ENCODE data around the gene DIAPH1.

The DIAPH1 gene

DNA sequence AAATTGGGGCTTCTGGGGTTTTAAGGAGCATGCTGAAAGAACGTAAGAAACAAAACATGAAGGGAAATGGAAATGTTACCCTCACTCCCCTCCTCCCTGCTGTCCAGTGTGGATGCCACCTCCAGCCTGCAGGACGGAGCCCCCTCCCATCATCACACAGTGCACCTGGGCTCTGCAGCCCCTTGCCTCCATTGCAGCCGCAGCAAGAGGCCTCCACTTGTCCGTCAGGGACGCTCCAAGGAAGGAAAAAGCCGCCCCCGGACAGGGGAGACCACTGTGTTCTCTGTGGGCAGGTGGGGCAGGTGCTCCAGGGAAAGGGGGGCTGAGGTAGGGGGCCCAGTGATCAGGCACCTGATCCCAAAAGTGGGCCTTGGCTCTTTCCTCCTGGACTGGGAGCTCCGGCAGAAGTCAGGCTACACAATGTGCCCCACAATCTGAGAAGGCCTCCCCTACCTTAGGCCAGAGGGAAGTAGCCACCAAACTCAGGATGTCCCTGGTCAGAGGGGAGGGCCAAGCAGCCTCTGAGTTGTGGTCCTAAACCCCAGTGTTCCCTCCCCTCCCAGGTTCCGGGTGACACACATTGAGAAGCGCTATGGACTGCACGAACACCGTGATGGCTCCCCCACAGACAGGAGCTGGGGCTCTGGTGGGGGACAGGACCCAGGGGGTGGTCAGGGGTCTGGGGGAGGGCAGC, 20.7 kb upstream of the DIAPH1 start:
- DNase-seq (ENCODE audit: low spot score), result no peak

DNA sequence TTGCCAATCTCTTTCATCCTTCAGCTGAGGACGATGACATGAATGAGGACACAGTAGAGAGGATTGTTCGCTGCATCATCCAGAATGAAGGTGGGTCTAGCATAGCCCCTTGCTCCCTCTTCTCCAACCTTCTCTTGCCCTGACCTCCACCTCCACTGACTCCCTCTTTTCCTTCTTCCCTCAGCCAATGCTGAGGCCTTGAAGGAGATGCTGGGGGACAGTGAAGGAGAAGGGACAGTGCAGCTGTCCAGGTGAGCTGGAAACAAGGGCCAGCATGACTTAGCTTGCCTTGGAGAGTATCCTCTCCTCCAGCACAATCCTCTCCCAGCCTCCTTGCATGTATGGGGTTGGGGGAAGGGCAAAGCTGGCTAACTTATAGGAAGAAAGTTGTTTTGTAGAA, 20.0 kb upstream of the DIAPH1 start:
- no peak for DNase-seq (ENCODE audit: low spot score)

DNA sequence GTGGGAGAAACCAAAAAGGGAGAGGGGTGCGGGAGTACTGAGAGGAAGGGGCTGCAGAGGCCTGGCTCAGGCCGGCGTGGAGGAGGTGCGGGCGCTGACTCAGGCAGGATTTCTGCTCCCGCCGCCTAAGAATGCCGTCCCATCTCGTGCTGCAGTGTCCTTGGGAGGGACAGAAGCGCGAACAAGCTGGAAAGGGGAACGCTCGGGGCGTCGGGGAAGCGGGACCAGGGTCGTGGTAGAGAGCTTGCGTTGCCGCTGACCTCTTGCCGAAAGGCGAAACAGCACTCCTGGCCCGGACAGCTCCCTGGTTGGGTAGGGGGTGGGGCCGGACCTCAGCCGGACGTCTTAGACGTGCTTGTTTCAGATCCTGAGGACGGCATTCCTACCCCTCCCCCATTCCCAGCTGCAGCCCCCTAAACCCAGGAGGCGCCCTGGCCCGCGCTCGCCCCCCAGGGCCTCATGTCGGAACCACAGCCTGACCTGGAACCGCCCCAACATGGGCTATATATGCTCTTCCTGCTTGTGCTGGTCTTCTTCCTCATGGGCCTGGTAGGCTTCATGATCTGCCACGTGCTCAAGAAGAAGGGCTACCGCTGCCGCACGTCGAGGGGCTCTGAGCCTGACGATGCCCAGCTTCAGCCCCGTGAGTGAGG, 19.1 kb upstream of the DIAPH1 start:
- peak; percentile 84 for DNase-seq (ENCODE audit: low spot score)

DNA sequence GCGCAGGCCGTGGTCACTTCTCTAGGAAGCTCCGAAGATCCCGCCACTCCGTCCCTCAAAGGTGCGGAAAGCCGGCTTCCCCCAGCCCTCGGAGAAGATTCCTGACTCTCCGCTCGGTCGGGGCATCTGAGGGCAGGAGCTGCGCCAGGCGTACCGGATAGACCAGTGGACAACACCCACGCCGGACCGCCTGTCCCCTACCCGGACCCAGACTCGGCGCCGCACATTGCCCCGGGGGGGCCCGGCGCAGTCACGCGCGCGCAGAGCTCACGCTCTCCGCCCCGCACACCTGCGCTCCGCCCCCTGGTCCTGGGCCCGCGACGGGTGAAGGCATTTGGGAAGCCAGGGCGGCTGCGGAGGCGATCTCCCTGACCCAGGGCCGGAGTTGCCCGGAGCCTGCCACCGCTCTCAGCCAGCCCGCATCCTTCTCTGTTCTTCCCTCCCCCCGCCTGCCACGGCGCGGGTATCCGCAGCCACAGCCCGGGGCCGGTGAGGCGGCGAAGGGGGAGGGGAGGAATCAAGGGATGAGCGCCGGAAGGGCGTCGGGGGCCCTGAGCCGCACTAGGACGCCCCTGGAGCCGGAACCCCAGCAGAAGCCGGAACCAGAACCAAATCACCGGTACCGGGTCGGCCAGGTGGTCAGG, 18.4 kb upstream of the DIAPH1 start:
- peak; percentile 71 for DNase-seq (ENCODE audit: low spot score)

DNA sequence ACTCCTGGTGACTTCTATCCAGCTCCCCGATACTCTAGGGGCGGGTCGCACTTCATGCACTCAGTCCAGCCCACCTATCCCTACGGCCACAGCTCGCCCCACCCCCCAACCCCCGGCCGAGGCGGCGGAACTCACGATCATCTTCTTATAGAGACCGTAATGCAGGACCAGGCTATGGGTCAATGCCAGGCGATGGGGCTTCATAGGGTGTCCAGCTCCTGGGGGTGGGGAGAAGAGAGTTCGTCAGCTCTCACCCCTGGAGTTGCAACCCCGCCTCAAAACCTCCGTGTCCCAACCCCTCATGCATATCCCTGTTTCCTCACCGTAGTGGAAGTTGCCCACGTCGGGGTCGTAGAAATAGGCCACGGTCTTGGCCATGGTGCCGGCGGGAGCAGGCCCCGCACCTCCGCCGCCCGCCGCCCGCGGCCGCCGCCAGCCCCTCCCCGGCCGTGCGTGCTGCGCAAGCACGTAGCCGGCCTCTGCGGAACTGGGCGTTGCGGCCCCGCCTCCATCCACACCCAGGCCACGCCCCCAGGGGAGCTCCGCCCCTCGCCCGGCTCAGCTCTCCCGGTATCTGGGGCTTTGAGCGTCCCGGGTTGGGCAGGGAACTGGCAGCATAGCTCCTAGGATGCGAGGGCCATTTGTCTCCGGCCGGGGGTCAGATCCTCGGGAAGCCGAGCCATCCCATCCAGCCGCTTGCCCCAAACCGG, 17.8 kb upstream of the DIAPH1 start, which contains the start of the genes HDAC3 and RELL2:
Gene HDAC3 (minus strand): TSS at position 437 of the 710 bp plus-strand sequence. CDS start 59 bp downstream, at position 378.
Gene RELL2 (plus strand): TSS at position 585 of the 710 bp plus-strand sequence. CDS start 1,229 bp downstream, outside the sequence.
- peak; percentile 96 for DNase-seq (ENCODE audit: low spot score)

DNA sequence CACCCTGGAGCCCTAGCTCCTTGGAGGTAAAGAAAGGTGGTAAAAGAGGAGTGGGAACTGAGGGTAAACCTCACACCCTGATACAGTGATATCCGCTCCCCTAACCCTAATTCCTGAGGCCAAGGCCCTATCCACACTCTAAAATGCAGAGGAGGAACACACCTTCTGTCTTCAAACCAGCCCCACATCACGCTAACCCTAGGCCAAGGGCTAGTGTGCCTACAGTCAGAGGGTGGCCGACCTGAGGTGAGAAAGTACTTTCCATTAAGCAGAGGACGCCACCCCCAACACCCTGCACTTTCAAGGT, 17.3 kb upstream of the DIAPH1 start:
- DNase-seq (ENCODE audit: low spot score), result no peak

DNA sequence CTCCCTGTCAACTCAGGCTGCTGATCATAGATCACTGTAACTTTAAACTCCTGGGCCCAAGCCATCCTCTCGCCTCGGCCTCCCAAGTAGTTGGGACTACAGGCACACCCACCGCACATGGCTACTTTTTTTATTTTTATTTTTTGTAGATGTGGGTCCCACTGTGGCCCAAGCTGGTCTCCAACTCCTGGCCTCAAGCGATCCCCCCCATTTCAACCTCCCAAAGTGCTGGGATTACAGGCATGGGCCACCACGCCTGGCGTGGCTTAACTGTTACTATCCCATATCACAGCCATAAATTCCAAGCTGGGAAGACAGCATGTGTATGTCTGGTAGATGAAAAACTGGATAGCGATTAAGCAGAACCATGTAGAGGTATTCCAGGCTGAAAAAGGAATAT, 16.8 kb upstream of the DIAPH1 start:
- DNase-seq (ENCODE audit: low spot score), result no peak

- no peak for DNase-seq (ENCODE audit: low spot score)
Measured at GRCh38 chr5:141634720-141635119, 15.9 kb upstream of the DIAPH1 start.

GRCh38 chr5:141633871-141634561, 15.2 kb upstream of the DIAPH1 start:
- no peak for DNase-seq (ENCODE audit: low spot score)

- no peak for DNase-seq (ENCODE audit: low spot score)
Measured at GRCh38 chr5:141632650-141633049, 13.8 kb upstream of the DIAPH1 start.

DNA sequence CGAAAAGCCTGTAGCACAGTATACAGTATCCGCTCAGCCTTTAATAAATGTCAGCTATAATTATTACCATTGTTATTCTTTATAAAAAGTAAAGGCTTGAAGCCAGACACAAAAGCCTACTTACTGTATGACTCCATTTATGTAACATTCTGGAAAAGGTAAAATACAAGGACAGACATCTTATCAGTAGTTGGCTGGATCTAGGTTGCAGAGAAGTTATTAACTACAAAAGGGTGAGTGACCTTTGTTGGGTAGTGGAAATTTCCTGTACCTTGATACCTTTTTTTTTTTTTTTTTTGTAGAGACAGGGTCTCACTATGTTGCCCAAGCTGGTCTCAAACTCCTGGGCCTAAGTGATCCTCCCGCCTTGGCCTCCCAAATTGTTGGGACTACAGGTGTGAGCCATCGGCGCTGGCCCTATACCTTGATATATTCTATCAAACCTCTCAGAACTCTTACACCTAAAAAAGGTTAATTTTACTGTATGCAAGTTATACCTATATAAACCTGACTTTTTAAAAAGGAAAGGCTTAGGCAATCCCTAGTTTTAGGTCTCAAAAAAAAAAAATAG, 11.9 kb upstream of the DIAPH1 start:
- DNase-seq (ENCODE audit: low spot score), result no peak

GRCh38 chr5:141628175-141628788, 9.5 kb upstream of the DIAPH1 start:
- no peak for DNase-seq (ENCODE audit: low spot score)

DNA sequence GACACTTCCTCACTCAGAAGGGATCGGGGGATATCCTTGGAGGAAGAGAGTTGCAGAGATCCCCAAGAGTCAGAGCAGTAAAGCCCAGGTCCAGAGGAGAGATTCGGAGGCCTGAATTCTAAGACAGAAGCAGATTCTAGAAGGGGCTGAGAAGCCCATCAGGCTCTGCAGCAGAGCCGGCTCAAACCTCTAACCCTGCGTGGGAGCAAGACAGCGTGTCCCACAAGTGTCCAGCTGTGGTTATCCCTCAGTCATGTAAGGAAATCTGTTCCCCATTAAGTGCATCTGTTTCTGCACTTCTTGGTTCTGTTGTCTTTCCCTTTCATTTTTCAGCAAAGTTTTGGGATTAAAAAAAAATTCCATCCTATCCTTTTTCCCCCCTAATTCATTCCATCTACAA, 4.8 kb upstream of the DIAPH1 start:
- DNase-seq (ENCODE audit: low spot score), result no peak

GRCh38 chr5:141623186-141623585, 4.4 kb upstream of the DIAPH1 start:
- peak; percentile 24 for DNase-seq (ENCODE audit: low spot score)

GRCh38 chr5:141618030-141618803, 583 bp downstream of the DIAPH1 start:
- DNase-seq (ENCODE audit: low spot score), result peak; percentile 70

DNA sequence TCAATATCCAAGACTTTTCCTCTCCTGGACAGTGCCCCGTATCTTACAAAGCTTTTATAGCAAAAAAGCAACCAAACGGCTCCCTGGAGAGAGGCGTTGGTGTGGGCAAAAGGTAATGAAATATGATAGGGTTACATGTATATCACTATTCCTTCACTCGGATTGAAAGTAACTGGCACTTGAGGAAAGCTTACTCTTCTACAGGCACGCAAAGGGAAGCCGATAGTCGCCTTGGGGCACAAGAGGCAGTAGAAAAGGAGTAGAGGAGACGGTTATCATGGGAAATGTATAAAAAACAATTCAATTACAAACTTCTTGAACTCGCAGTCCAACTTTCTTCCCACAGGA, 1.1 kb downstream of the DIAPH1 start:
- no peak for DNase-seq (ENCODE audit: low spot score)

GRCh38 chr5:141617128-141617527, 1.7 kb downstream of the DIAPH1 start:
- no peak for DNase-seq (ENCODE audit: low spot score)

GRCh38 chr5:141615991-141616720, 2.6 kb downstream of the DIAPH1 start:
- DNase-seq (ENCODE audit: low spot score), result no peak

GRCh38 chr5:141613344-141613743, 5.5 kb downstream of the DIAPH1 start:
- DNase-seq (ENCODE audit: low spot score), result no peak

GRCh38 chr5:141611289-141611688, 7.5 kb downstream of the DIAPH1 start:
- no peak for DNase-seq (ENCODE audit: low spot score)

Data from germinal center (tissue), 1 donor.